Neural crest cell (in vitro differentiated cells): ENCODE results near the gene OR4K5. TPM values are rescaled to one million over a fixed set of nuclear protein-coding genes. Genes with fewer than 3 reads are reported as not detected.

Experiments used
- DNase-seq: peaks from one replicate; pipeline ENCODE4 v3.0.0; 2021; ENCODE audit warnings: low read depth, mixed read lengths, low spot score
- H3K27ac Mint-ChIP-seq: one replicate; pipeline ENCODE4 v1.8.0; 2021; ENCODE audit warnings: mild to moderate bottlenecking, mixed read lengths; ENCODE audit not compliant: unreplicated experiment
- H3K27me3 Mint-ChIP-seq: 2 replicates; pipeline ENCODE4 v1.8.0; 2021; ENCODE audit warnings: low read depth, mild to moderate bottlenecking, mixed read lengths
- H3K36me3 Mint-ChIP-seq: 2 replicates; pipeline ENCODE4 v1.8.0; 2021; ENCODE audit warnings: low read depth, mild to moderate bottlenecking, mixed read lengths
- H3K4me1 Mint-ChIP-seq: 2 replicates; pipeline ENCODE4 v1.8.0; 2021; ENCODE audit warnings: mixed read lengths
- H3K4me3 Mint-ChIP-seq: one replicate; pipeline ENCODE4 v1.8.0; 2021; ENCODE audit warnings: mild to moderate bottlenecking, mixed read lengths
- H3K9me3 Mint-ChIP-seq: 2 replicates; pipeline ENCODE4 v1.8.0; 2021; ENCODE audit warnings: mixed read lengths
- long read RNA-seq: library from polyadenylated mRNA; unstranded; transcript quantifications from one replicate; pipeline ENCODE4 v2.0.0, GENCODE V29; 2020
- total RNA-seq: library from RNA; stranded (reverse); gene quantifications from 2 replicates; pipeline ENCODE4 v1.2.1, GENCODE V29; 2021
- TF ChIP-seq, protein P1 (sequence below): fragments of 200-600 bp; sonication (generic); conservative IDR thresholded peaks from 2 replicates; pipeline ENCODE4 v1.5.0; 2021; ENCODE audit warnings: antibody characterized with exemption, mild to moderate bottlenecking

OR4K5 gene, protein sequence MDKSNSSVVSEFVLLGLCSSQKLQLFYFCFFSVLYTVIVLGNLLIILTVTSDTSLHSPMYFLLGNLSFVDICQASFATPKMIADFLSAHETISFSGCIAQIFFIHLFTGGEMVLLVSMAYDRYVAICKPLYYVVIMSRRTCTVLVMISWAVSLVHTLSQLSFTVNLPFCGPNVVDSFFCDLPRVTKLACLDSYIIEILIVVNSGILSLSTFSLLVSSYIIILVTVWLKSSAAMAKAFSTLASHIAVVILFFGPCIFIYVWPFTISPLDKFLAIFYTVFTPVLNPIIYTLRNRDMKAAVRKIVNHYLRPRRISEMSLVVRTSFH
- total RNA-seq: not detected in 2 replicates
- long read RNA-seq: 0 reads

DNA sequence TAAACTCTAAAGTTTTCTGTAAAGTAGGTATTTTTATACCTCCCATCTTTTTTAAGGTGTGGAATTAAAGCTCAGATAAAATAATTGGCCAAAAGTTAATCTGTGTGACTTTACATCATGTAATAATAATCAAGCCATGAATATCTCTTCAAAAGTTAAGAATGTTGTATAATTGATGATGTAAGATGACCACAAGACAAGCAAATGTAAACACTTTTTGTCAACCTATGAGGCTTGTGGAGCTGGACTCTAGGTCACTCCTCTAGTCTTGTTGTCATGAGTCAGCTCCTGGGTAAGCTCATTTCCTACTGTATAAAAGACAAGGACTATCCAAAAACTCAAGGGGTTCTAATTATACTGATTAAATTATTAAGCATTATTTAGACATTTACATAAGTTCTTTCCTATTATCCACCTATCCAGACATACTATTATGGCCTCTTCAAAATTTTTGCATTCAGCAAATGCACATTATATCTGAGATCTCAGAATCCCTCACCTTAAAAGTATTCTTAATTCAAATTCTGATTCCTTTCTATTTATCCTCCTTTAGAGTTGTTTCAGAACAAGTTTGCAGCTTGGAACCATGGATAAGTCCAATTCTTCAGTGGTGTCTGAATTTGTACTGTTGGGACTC is at the start of gene OR4K5:
Gene OR4K5 (plus strand): TSS at position 587 of the 637 bp plus-strand sequence. CDS start 0 bp downstream, at position 587.
- DNase-seq: no peak
- Mint-ChIP-seq H3K27ac (no peak within 1 kb of the TSS), H3K36me3 (peaks cover 2% of the 10 kb centered on the region), H3K4me3 (no peak within 1 kb of the TSS), H3K9me3 (peaks cover 2% of the 10 kb centered on the region), H3K27me3 (no peaks in the 10 kb centered on the region), H3K4me1 (no peaks in the 10 kb centered on the region)
- TF ChIP-seq, protein P1, sequence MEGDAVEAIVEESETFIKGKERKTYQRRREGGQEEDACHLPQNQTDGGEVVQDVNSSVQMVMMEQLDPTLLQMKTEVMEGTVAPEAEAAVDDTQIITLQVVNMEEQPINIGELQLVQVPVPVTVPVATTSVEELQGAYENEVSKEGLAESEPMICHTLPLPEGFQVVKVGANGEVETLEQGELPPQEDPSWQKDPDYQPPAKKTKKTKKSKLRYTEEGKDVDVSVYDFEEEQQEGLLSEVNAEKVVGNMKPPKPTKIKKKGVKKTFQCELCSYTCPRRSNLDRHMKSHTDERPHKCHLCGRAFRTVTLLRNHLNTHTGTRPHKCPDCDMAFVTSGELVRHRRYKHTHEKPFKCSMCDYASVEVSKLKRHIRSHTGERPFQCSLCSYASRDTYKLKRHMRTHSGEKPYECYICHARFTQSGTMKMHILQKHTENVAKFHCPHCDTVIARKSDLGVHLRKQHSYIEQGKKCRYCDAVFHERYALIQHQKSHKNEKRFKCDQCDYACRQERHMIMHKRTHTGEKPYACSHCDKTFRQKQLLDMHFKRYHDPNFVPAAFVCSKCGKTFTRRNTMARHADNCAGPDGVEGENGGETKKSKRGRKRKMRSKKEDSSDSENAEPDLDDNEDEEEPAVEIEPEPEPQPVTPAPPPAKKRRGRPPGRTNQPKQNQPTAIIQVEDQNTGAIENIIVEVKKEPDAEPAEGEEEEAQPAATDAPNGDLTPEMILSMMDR: no peak

DNA sequence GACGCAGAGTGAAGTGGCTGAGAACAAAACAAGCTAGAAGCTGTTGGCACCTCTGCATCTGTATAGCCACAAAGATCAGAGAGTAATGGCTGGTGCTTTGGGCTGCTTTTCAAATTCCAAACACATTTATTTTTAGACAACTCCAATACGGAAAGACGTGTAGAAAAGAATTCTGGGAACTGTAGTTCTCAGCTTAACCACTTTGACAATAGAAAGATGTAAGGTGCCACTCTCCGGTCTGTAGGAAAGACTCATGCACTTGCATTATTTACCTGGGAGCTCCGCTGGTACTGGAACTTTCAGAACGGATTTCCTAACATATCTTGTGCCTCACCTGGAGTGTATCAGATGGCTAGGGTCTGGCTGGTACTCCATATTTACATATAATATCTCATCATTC is 47.2 kb upstream of the OR4K5 start:
- TF ChIP-seq, protein P1: no peak
- no peak overlapping the region for H3K4me3 Mint-ChIP-seq
- H3K36me3 Mint-ChIP-seq: peaks cover 2% of the 10 kb centered on the region
- no peaks in the 10 kb centered on the region for H3K4me1 Mint-ChIP-seq
- no peaks in the 10 kb centered on the region for H3K27me3 Mint-ChIP-seq
- peaks cover 24% of the 10 kb centered on the region for H3K9me3 Mint-ChIP-seq
- H3K27ac Mint-ChIP-seq: no peak overlapping the region
- DNase-seq: no peak

DNA sequence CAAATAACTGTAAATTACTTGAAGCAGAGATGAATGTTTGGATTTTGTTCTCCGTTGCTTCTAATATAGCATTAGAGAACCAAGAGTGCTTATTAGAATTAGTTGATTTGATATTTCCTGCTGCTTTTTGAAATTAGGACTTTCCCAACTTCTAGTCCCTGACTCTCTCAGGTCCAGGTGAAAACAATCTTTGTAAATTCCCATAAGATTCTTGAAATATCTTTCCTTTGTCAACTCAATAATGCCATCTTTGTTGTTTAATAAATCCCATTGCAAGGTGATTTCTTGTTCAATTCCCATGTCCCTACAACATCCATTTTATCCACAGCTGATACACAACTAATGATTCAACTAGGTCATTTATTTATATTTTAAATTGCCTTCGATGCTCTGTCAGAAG is 45.6 kb upstream of the OR4K5 start, which contains the start of gene OR4K2:
Gene OR4K2 (plus strand): TSS at position 301 of the 400 bp plus-strand sequence. CDS start 1,126 bp downstream, outside the sequence.
- no peaks in the 10 kb centered on the region for H3K27me3 Mint-ChIP-seq

DNA sequence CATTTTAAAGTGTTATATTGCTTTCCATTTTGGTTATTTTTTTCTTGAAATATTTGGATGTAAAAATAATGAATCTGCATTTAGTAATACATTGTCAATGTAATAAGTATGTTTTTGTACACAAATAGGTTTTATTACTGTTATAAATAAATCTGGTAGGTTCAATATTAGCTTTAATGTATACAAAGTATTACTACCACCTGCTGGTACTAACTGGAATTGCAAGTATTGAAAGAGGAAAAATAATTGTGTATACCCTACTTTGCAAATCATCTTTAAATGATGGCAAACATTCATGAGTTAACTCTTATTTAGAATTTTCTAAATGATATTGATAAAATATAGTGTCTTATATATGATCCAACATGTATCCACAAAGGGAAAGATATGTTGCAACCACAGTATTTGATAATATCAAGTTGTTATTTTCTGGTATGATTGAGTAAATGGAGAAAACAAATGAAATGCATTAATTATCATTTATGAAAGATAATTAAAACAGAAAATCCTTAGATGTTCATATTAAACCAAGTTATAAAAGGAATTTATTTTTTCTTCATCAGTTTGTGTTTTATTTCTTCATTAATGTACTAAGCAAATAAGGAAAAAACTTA is 42.3 kb upstream of the OR4K5 start:
- Mint-ChIP-seq H3K4me3 (no peak overlapping the region), H3K36me3 (peaks cover 3% of the 10 kb centered on the region), H3K27me3 (no peaks in the 10 kb centered on the region), H3K27ac (no peak overlapping the region), H3K9me3 (peaks cover 34% of the 10 kb centered on the region), H3K4me1 (no peaks in the 10 kb centered on the region)
- no peak for DNase-seq
- TF ChIP-seq, protein P1: peak; percentile 73

More for the DNA sequence above, 45.6 kb upstream of the OR4K5 start, which contains the start of gene OR4K2:
- H3K9me3 Mint-ChIP-seq: peaks cover 34% of the 10 kb centered on the region
- H3K36me3 Mint-ChIP-seq: peaks cover 5% of the 10 kb centered on the region
- H3K4me1 Mint-ChIP-seq: no peaks in the 10 kb centered on the region
- H3K4me3 Mint-ChIP-seq: no peak within 1 kb of the TSS
- H3K27ac Mint-ChIP-seq: no peak within 1 kb of the TSS
- no peak for DNase-seq
- TF ChIP-seq, protein P1: no peak

DNA sequence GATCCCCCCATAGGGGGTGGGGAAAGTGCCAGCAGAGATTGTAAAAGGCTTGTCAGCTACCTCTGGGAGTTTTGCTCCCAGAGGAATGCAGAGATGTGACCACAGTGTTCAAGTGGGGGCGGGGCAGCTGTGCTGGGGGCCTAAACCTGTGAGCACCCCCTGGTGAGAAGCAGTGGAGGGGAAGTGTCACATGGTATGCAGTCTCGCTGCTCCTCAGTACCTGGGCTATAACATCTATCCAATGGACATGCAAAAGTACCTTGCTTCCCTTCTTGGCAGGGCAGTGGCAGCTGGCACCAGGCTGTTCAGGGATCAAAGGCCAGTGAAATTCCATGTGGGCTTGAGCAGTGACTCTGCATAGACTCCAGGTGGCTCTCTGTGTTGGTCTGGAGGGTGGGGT is 25.1 kb upstream of the OR4K5 start:
- H3K4me3 Mint-ChIP-seq: no peak overlapping the region
- H3K27ac Mint-ChIP-seq: no peak overlapping the region
- no peaks in the 10 kb centered on the region for H3K27me3 Mint-ChIP-seq
- H3K9me3 Mint-ChIP-seq: peaks cover 53% of the 10 kb centered on the region
- H3K36me3 Mint-ChIP-seq: peaks cover 32% of the 10 kb centered on the region
- no peak for DNase-seq
- no peaks in the 10 kb centered on the region for H3K4me1 Mint-ChIP-seq
- TF ChIP-seq, protein P1: no peak
